CD4-positive, alpha-beta memory T cell (primary cell): Measurements from ENCODE around the gene TPM4. TPM values are rescaled to one million over a fixed set of nuclear protein-coding genes. Genes with fewer than 3 reads are reported as not detected.

Experiments used
- CTCF ChIA-PET: fragments of 350-600 bp; sonication (Branson Sonifier 250); formaldehyde crosslinking; loops from one replicate; lab custom pipeline; 2021; ENCODE audit warnings: inconsistent platforms; ENCODE audit not compliant: partially characterized antibody; lab: Charles Lee
- POLR2A ChIA-PET: fragments of 350-600 bp; sonication (Branson Sonifier 250); formaldehyde crosslinking; loops from one replicate; lab custom pipeline; 2021; ENCODE audit not compliant: partially characterized antibody; lab: Charles Lee
- DNase-seq, 5 donors: peaks; one replicate each; pipeline versions ENCODE4 v3.0.0 to v3.0.0-alpha.2; 2020 to 2022; ENCODE audit warnings: mixed read lengths in 1 of 5
- H3K27ac ChIP-seq: one replicate; pipeline ENCODE4 v1.7.0; 2013; ENCODE audit warnings: low read depth, low read length
- H3K27me3 ChIP-seq: 2 replicates; pipeline ENCODE4 v1.7.0; 2013; ENCODE audit warnings: mild to moderate bottlenecking, low read length, moderate library complexity; ENCODE audit not compliant: insufficient read depth
- H3K36me3 ChIP-seq: 2 replicates; pipeline ENCODE4 v1.7.0; 2013; ENCODE audit warnings: mild to moderate bottlenecking, low read length, moderate library complexity; ENCODE audit not compliant: insufficient read depth
- H3K4me1 ChIP-seq: 2 replicates; pipeline ENCODE4 v1.7.0; 2013; ENCODE audit warnings: mild to moderate bottlenecking, low read length, moderate library complexity; ENCODE audit not compliant: insufficient read depth
- H3K4me3 ChIP-seq, 2 donors: one replicate each; pipeline ENCODE4 v1.7.0; 2013; ENCODE audit warnings: low read length in 2 of 2, mild to moderate bottlenecking in 1 of 2
- H3K9me3 ChIP-seq, 2 donors: one replicate each; pipeline ENCODE4 v1.7.0; 2013; ENCODE audit warnings: low read length in 2 of 2, control low read depth in 1 of 2; ENCODE audit not compliant: control insufficient read depth in 1 of 2
- H3K27ac Mint-ChIP-seq, 7 donors: one replicate each; pipeline ENCODE4 v1.8.0; 2020 to 2021; ENCODE audit warnings: mixed read lengths in 7 of 7, mild to moderate bottlenecking in 6 of 7, inconsistent platforms in 3 of 7, moderate library complexity in 3 of 7
- H3K27me3 Mint-ChIP-seq, 2 donors: one replicate each; pipeline ENCODE4 v1.8.0; 2020 to 2021; ENCODE audit warnings: mixed read lengths in 2 of 2
- H3K36me3 Mint-ChIP-seq, 2 donors: one replicate each; pipeline ENCODE4 v1.8.0; 2020 to 2021; ENCODE audit warnings: mixed read lengths in 2 of 2, inconsistent platforms in 1 of 2, mild to moderate bottlenecking in 1 of 2
- H3K4me1 Mint-ChIP-seq, 4 donors: one replicate each; pipeline ENCODE4 v1.8.0; 2020 to 2021; ENCODE audit warnings: mixed read lengths in 4 of 4, mild to moderate bottlenecking in 1 of 4
- H3K4me3 Mint-ChIP-seq, 8 donors: one replicate each; pipeline ENCODE4 v1.8.0; 2020 to 2021; ENCODE audit warnings: mixed read lengths in 8 of 8, mild to moderate bottlenecking in 7 of 8, moderate library complexity in 6 of 8, inconsistent platforms in 3 of 8
- H3K9me3 Mint-ChIP-seq, 8 donors: one replicate each; pipeline ENCODE4 v1.8.0; 2020 to 2021; ENCODE audit warnings: mixed read lengths in 8 of 8, mild to moderate bottlenecking in 5 of 8, inconsistent platforms in 3 of 8, moderate library complexity in 1 of 8
- intact Hi-C: fragments of 100-400 bp; cut with micrococcal nuclease; formaldehyde crosslinking; loops from one replicate; pipeline ENCODE4 v1.15.1; 2023
- polyA plus RNA-seq, 2 donors: library from polyadenylated mRNA; unstranded; fragments of 300-500 nt; fragmentation: Illumina TruSeq; gene quantifications; one replicate each; pipeline ENCODE4 v1.2.3, GENCODE V29; 2021
- total RNA-seq, 2 experiments: library from RNA; stranded (reverse); gene quantifications; one replicate each; pipeline ENCODE4 v1.2.3, GENCODE V29; 2021

The TPM4 gene
- total and polyA plus RNA-seq, 4 experiments from 2014 or later, result 76.7 to 134 (median 95.8) TPM

- ChIA-PET POLR2A (interaction anchor here (1.5 to 2.0 kb wide), 2 partner anchors 10 to 34 kb away, joined by 5 to 6 read pairs; partner anchors contain the start of gene RAB8A), CTCF (no interaction called here)
- peaks cover 17 to 39% (median 28%) of the 10 kb centered on the region in 4 donors for H3K4me1 Mint-ChIP-seq
- H3K27ac Mint-ChIP-seq, result peak overlapping the region in 2 of 7 donors; percentile 52 to 80
- H3K27me3 ChIP-seq, result no peaks in the 10 kb centered on the region
- no peaks in the 10 kb centered on the region for H3K9me3 ChIP-seq
- no peaks in the 10 kb centered on the region for H3K9me3 Mint-ChIP-seq
- intact Hi-C loops, result no loop called here
- no peaks in the 10 kb centered on the region for H3K27me3 Mint-ChIP-seq
- no peak overlapping the region for H3K4me3 ChIP-seq
- no peak overlapping the region for H3K4me3 Mint-ChIP-seq
- peaks cover 22 to 67% of the 10 kb centered on the region in 2 donors for H3K36me3 Mint-ChIP-seq
- no peak overlapping the region for H3K27ac ChIP-seq
- DNase-seq, result no peak
- H3K4me1 ChIP-seq, result peaks cover 35% of the 10 kb centered on the region
- H3K36me3 ChIP-seq, result peaks cover 64% of the 10 kb centered on the region
Observed at GRCh38 chr19:16121141-16121540, 44.8 kb downstream of the TPM4 start.

DNA sequence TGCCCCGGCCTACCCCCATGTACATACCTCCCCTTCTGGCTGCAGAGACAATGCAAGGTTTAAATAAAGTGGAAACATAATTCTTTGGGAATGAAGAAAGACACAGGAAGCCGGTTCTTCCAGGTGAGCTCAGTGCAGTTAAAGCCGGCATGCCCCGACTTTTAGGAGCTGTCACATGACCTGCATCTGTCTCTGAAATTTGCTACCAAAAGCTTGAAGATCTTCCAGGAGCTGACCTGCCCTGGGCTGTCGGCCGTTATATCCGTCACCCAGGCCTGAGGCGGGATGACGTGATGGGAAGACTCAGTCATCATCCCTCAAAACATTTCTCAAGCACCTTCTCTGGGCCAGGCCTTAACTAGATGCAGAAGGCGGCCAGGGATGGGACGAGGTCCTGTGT lies 45.7 kb downstream of the TPM4 start:
- no peaks in the 10 kb centered on the region for H3K9me3 Mint-ChIP-seq
- H3K4me3 ChIP-seq, result no peak overlapping the region
- no peak overlapping the region for H3K4me3 Mint-ChIP-seq
- H3K9me3 ChIP-seq, result no peaks in the 10 kb centered on the region
- H3K36me3 ChIP-seq, result peaks cover 70% of the 10 kb centered on the region
- ChIA-PET POLR2A (no interaction called here), CTCF (interaction anchor here (1.3 kb wide), 1 partner anchor 11 kb away, joined by 5 read pairs; no protein-coding TSS in a partner anchor)
- H3K27ac ChIP-seq, result no peak overlapping the region
- peak overlapping the region in 4 of 7 donors; percentile 15 to 80 (median 41) for H3K27ac Mint-ChIP-seq
- H3K4me1 ChIP-seq, result peaks cover 32% of the 10 kb centered on the region
- DNase-seq, result no peak
- H3K27me3 ChIP-seq, result no peaks in the 10 kb centered on the region
- intact Hi-C loops, result no loop called here
- H3K27me3 Mint-ChIP-seq, result no peaks in the 10 kb centered on the region
- H3K36me3 Mint-ChIP-seq, result peaks cover 22 to 69% of the 10 kb centered on the region in 2 donors
- H3K4me1 Mint-ChIP-seq, result peaks cover 15 to 31% (median 25%) of the 10 kb centered on the region in 4 donors

GRCh38 chr19:16124953-16125352 lies 48.7 kb downstream of the TPM4 start:
- DNase-seq, result no peak
- Mint-ChIP-seq H3K27me3 (no peaks in the 10 kb centered on the region), H3K27ac (no peak overlapping the region), H3K36me3 (peaks cover 33 to 66% of the 10 kb centered on the region in 2 donors), H3K9me3 (no peaks in the 10 kb centered on the region), H3K4me3 (no peak overlapping the region), H3K4me1 (peaks cover 0 to 1% (median under 1%) of the 10 kb centered on the region in 4 donors)
- H3K4me3 ChIP-seq, result no peak overlapping the region
- intact Hi-C loops, result no loop called here
- H3K4me1 ChIP-seq, result peaks cover 5% of the 10 kb centered on the region
- H3K36me3 ChIP-seq, result peaks cover 85% of the 10 kb centered on the region
- no peak overlapping the region for H3K27ac ChIP-seq
- ChIA-PET POLR2A (interaction anchor here (0.6 to 1.3 kb wide), 2 partner anchors 55 to 306 kb away, joined by 3 to 5 read pairs; no protein-coding TSS in a partner anchor), CTCF (no interaction called here)
- H3K9me3 ChIP-seq, result no peaks in the 10 kb centered on the region
- H3K27me3 ChIP-seq, result no peaks in the 10 kb centered on the region

DNA sequence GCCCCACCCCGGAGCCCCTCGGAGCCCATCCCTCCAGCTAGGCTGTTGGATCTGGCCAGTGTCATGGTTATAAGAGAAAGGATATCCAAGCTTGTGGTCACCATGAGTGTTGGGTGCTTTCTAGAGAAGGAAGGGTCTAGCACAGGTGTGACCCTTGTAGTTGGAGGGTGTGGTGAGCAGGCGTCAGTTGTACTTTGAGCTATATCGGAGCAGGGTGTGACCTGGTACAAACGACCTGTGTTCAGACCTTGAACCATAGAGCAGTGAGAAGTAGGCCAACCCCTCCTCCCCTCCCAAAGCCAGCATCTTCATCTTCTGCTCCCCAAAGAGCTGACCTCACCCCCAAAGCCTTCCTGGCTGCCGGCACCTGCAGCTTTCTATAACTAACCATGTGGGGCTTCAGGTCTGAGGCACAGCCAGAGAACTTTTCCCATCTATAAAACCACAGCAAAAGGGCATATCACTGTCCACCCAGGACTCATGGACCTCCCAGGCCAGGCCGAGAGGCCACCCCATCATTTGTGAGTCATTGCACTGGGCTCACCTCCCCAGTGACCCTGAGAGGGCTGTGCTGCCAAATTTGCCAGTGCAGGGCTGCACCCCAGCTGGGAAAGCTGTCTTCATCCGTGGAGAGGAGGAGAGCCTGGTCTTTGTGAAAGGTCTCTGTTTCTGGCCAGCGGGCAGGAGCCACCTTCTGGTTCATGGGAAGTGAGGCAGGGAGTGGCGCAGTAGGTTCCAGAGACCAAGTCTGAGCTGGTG lies 49.6 kb downstream of the TPM4 start:
- CTCF ChIA-PET, result interaction anchor here (1.1 kb wide), 1 partner anchor 11 kb away, joined by 3 read pairs; no protein-coding TSS in a partner anchor
- H3K27ac Mint-ChIP-seq, result peak overlapping the region in 2 of 7 donors; percentile 35 to 52
- Histone ChIP-seq H3K27me3 (no peaks in the 10 kb centered on the region), H3K9me3 (no peaks in the 10 kb centered on the region), H3K27ac (no peak overlapping the region), H3K36me3 (peaks cover 91% of the 10 kb centered on the region), H3K4me3 (no peak overlapping the region), H3K4me1 (no peaks in the 10 kb centered on the region)
- no peaks in the 10 kb centered on the region for H3K27me3 Mint-ChIP-seq
- intact Hi-C loops, result no loop called here
- H3K4me3 Mint-ChIP-seq, result no peak overlapping the region
- POLR2A ChIA-PET, result interaction anchor here (0.6 to 1.4 kb wide), 3 partner anchors 11 to 307 kb away, joined by 3 to 5 read pairs (median 4); no protein-coding TSS in a partner anchor
- DNase-seq, result no peak
- peaks cover 38 to 69% of the 10 kb centered on the region in 2 donors for H3K36me3 Mint-ChIP-seq
- no peaks in the 10 kb centered on the region for H3K9me3 Mint-ChIP-seq
- H3K4me1 Mint-ChIP-seq, result no peaks in the 10 kb centered on the region

GRCh38 chr19:16127080-16127479 lies 50.8 kb downstream of the TPM4 start:
- H3K27me3 ChIP-seq, result no peaks in the 10 kb centered on the region
- no peaks in the 10 kb centered on the region for H3K27me3 Mint-ChIP-seq
- H3K27ac Mint-ChIP-seq, result peak overlapping the region in 2 of 7 donors; percentile 62 to 73
- H3K4me1 ChIP-seq, result no peaks in the 10 kb centered on the region
- DNase-seq, result no peak
- ChIA-PET CTCF (interaction anchor here (1.1 kb wide), 1 partner anchor 10 kb away, joined by 3 read pairs; no protein-coding TSS in a partner anchor), POLR2A (interaction anchor here (0.6 kb wide), 1 partner anchor 267 kb away, joined by 3 read pairs; no protein-coding TSS in a partner anchor)
- no peak overlapping the region for H3K4me3 Mint-ChIP-seq
- no peak overlapping the region for H3K27ac ChIP-seq
- H3K4me3 ChIP-seq, result no peak overlapping the region
- peaks cover 42 to 72% of the 10 kb centered on the region in 2 donors for H3K36me3 Mint-ChIP-seq
- H3K36me3 ChIP-seq, result peaks cover 92% of the 10 kb centered on the region
- H3K9me3 ChIP-seq, result no peaks in the 10 kb centered on the region
- no peaks in the 10 kb centered on the region for H3K9me3 Mint-ChIP-seq
- H3K4me1 Mint-ChIP-seq, result peaks cover 0 to 2% (median 0%) of the 10 kb centered on the region in 4 donors
- intact Hi-C loops, result no loop called here

GRCh38 chr19:16127776-16128371 lies 51.6 kb downstream of the TPM4 start:
- CTCF ChIA-PET, result no interaction called here

GRCh38 chr19:16131648-16132047 lies 55.4 kb downstream of the TPM4 start:
- Mint-ChIP-seq H3K27ac (peak overlapping the region in 3 of 7 donors; percentile 10 to 84 (median 58)), H3K4me3 (no peak overlapping the region), H3K36me3 (peaks cover 60 to 71% of the 10 kb centered on the region in 2 donors), H3K9me3 (no peaks in the 10 kb centered on the region), H3K27me3 (no peaks in the 10 kb centered on the region), H3K4me1 (peaks cover 0 to 4% (median under 1%) of the 10 kb centered on the region in 4 donors)
- Histone ChIP-seq H3K4me1 (no peaks in the 10 kb centered on the region), H3K4me3 (no peak overlapping the region), H3K9me3 (no peaks in the 10 kb centered on the region), H3K27ac (no peak overlapping the region), H3K36me3 (peaks cover 70% of the 10 kb centered on the region), H3K27me3 (no peaks in the 10 kb centered on the region)
- ChIA-PET POLR2A (no interaction called here), CTCF (no interaction called here)
- intact Hi-C loops, result no loop called here
- DNase-seq, result no peak

More at GRCh38 chr19:16127776-16128371, 51.6 kb downstream of the TPM4 start:
- Histone ChIP-seq H3K4me1 (no peaks in the 10 kb centered on the region), H3K36me3 (peaks cover 92% of the 10 kb centered on the region), H3K4me3 (no peak overlapping the region), H3K27me3 (no peaks in the 10 kb centered on the region), H3K27ac (no peak overlapping the region), H3K9me3 (no peaks in the 10 kb centered on the region)
- H3K4me3 Mint-ChIP-seq, result no peak overlapping the region
- peak overlapping the region in 2 of 7 donors; percentile 36 to 55 for H3K27ac Mint-ChIP-seq
- H3K9me3 Mint-ChIP-seq, result no peaks in the 10 kb centered on the region
- no peak for DNase-seq
- intact Hi-C loops, result no loop called here
- POLR2A ChIA-PET, result interaction anchor here (1.1 kb wide), 1 partner anchor 57 kb away, joined by 3 read pairs; no protein-coding TSS in a partner anchor
- peaks cover 0 to 2% (median 0%) of the 10 kb centered on the region in 4 donors for H3K4me1 Mint-ChIP-seq
- peaks cover 49 to 75% of the 10 kb centered on the region in 2 donors for H3K36me3 Mint-ChIP-seq
- no peaks in the 10 kb centered on the region for H3K27me3 Mint-ChIP-seq
